T-helper 22 cell (primary cell): Measurements from ENCODE around the gene CNTNAP3.
"Not testable (repeated sequence)": the region's sequence is repeated elsewhere in the genome, so short reads cannot be mapped to it uniquely, and the experiment has no call there.

Source experiments
- DNase-seq: peaks from one replicate; pipeline ENCODE4 v3.0.0-alpha.2; 2020; ENCODE audit warnings: low read depth

The CNTNAP3 gene

GRCh38 chr9:39067683-39068082 lies 220.3 kb downstream of the CNTNAP3 start:
- not testable (repeated sequence) for DNase-seq

GRCh38 chr9:39062966-39063365 lies 225.0 kb downstream of the CNTNAP3 start:
- DNase-seq, result not testable (repeated sequence)

- DNase-seq, result not testable (repeated sequence)
Observed at GRCh38 chr9:39054453-39054852, 233.5 kb downstream of the CNTNAP3 start.

DNA sequence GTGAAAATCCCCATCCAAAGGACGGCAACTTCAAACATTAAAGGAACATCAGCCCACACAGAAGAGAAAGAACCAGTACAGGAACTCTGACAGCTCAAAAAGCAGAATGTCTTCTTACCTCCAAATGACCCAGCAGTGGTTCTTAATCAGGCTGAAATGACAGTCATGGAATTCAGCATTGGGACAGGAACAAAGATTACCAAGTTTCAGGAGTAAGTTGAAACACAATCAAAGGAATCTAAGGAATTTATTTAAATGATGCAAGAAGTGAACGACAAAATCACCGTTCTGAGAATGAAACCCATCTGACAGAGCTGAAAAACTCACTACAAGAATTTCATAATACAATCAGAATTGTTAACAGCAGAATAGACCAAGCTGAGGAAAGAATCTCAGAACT lies 241.1 kb downstream of the CNTNAP3 start:
- not testable (repeated sequence) for DNase-seq

DNA sequence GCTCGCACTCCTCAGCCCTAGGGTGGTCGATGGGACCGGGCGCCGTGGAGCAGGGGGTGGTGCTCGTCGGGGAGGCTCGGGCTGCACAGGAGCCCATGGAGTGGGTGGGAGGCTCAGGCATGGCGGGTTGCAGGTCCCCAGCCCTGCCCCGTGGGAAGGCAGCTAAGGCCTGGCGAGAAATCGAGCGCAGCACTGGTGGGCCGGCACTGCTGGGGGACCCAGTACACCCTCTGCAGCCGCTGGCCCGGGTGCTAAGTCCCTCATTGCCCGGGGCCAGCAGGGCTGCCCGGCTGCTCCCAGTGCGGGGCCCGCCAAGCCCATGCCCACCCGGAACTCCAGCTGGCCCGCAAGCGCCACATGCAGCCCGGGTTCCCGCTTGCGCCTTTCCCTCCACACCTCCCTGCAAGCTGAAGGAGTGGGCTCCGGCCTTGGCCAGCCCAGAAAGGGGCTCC lies 245.6 kb downstream of the CNTNAP3 start:
- not testable (repeated sequence) for DNase-seq

DNA sequence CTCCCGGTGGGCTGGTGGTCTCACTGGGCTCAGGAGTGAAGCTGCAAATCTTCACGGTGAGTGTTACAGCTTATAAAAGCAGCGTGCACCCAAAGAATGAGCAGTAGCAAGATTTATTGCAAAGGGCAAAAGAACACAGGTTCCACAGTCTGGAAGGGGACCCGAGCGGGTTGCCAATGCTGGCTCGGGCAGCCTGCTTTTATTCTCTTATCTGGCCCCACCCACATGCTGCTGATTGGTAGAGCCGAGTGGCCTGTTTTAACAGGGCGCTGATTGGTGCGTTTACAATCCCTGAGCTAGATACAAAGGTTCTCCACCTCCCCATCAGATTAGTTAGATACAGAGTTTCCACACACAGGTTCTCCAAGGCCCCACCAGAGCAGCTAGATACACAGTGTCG lies 246.2 kb downstream of the CNTNAP3 start:
- DNase-seq, result not testable (repeated sequence)

DNA sequence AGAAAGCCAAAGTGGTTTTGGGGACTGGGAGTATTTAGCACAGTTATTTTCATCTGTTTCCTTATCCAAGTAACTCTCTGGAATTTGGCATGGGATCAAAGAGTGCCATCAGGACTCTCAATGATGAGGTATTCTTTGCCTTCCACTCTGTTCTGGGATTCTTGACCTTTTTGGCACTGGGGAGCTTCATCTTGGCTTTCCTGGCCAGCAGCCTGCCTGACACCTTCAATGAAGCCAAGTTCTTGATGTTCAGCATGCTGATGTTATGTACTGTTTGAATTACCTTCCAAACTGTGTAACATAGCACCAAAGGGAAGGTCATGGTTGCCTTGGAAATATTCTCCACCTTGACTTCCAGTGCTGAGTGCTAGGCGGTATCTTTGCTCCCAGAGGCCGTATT lies 248.8 kb downstream of the CNTNAP3 start:
- DNase-seq, result not testable (repeated sequence)

- DNase-seq, result not testable (repeated sequence)
Observed at GRCh38 chr9:39038221-39038620, 249.7 kb downstream of the CNTNAP3 start.

DNA sequence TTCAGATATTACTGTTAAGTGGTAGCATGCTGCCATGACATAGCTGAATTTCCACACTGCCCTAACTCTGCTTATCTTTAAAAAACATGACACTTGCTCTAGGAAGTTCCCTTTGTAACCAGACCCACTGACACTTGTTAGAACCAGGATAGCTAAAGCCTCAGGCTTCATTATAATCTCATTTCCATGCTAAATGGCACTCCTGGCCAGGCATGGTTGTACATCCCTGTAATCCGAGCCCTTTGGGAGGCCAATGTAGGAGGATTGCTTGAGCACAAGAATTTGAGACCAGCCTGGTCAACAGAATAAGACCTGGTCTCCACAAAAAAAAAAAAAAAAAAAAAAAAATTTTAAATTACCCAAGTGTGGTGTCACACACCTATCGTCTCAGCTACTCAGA lies 254.1 kb downstream of the CNTNAP3 start:
- not testable (repeated sequence) for DNase-seq

GRCh38 chr9:39030204-39031019 lies 257.6 kb downstream of the CNTNAP3 start:
- DNase-seq, result not testable (repeated sequence)

DNA sequence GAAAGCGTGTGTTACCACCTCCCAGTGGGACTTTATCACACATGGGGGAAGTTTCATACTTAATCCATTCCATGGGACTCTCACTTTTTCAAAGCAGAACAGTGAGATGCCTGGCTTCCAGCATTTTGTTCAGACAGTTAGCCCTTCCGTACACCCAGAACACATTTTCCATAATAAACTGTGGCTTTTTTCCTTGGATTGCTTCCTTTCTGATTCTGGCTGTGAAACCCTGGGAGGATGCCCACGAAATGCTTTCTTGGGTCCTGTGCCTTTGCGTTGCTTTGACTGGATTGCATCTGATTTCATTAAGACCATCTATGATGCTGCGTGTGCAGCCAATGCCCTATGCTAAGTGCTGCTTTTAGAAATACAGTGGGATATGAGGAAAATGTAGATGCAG lies 259.1 kb downstream of the CNTNAP3 start:
- not testable (repeated sequence) for DNase-seq

- DNase-seq, result not testable (repeated sequence)
Observed at GRCh38 chr9:39028168-39028567, 259.8 kb downstream of the CNTNAP3 start.

DNA sequence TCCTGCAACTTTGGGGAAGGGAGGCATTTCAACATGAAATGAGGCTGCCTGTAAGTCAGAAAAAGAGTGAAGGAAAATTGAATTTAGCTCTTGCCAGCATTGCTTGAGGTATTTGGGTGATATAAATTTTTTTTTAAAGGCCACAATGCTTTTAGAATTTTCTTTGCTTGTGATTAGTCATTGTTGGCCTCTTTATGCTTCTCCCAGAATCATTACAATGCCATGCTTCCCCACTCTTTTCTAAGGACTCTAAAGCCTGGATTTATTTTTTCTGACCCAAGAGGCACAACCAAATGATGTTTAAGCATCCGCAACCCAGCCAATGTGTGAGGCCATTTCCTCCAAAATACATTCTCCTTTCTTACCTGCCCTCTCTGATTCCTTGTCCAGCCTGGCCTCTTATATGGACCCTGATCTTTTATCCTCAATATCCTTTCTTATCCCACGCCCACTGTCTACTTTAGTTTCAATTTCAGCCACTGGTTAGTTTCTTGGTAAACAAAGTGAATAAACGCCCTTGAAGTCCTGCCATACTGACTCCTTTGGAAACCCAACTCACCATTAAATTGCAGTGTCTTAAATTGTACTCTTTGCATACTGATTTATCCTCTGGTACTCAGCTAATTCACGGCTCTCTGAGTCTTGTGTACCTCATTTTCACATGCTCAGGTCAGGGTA lies 261.9 kb downstream of the CNTNAP3 start:
- DNase-seq, result not testable (repeated sequence)
